ENCODE measurements around the gene RHPN2. TPM values are rescaled to one million over a fixed set of nuclear protein-coding genes. Genes with fewer than 3 reads are reported as not detected.

Gene RHPN2
- total RNA-seq, 3 donors from 2014 or later: 1.4 to 55.3 (median 35.4) TPM

DNA sequence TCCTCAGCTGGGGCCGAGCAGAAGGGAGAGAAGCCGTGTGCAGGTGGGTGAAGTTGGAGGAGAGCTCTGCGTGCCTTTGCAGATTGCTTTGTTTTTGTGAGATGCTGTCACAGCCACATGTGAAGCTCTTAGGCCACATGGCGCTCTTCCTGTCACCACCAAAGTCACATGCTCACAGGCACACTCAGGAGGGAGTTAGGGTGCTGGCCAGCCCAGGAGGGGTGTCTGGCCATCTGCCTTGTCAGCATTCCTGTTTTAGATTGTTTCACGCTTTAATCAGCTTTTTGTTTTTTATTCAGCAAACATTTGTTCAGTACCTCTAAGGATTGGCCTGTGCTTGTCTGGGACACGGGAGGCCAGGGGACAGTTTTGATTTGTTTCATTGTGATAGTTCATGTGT is 38.2 kb upstream of the RHPN2 start:
- H3K4me1 ChIP-seq: no peaks in the 10 kb centered on the region
- TF ChIP-seq POLR2A (IDR thresholded peaks at IDR 0.05) (no peak), POLR2AphosphoS5 (IDR thresholded peaks at IDR 0.05) (no peak)
- no peak overlapping the region for H3K4me3 ChIP-seq
- intact Hi-C loops (cut with DNase I; ENCODE audit: low total_unique reads): no loop called here
- no peak for DNase-seq (ENCODE audit: low spot score in 2 of 2)
- H3K36me3 ChIP-seq: peaks cover 5% of the 10 kb centered on the region
- no peaks in the 10 kb centered on the region for H3K27me3 ChIP-seq
- no peak overlapping the region for H3K27ac ChIP-seq
- no peaks in the 10 kb centered on the region for H3K9me3 ChIP-seq

DNA sequence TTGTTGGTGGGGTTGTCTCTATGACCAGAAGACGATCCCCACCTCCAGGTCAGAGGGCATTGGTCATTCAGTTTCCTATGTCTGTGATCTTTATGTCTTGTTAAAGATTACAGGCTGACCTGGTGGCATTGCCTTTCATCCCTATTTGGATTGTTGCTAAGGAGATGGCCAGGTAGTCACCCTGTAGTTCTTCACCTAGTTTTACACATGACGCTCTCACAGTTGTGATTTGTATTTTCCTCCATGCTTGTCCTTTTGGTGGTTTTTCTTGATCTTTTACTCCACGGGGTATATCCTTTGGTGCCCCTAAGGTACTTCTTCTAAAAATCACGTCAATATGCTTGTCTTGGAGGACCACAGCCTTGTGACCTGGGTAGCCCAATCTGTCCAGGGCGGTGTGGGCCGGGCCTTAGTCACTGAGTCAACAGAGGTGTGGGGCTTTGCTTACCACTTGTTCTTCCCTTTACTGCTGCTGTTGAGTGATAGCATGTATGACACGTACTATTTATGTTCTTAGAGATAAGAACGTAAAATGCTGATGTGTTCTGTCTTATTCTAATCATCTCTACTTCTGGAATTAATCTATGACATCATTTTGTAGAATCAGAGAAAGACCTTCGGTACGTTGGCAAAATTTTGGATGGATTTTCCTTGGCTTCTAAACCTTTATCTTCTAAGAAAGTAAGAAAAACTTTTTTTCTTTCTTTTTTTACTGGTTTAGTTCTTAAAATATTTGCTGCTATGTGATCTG is 36.4 kb upstream of the RHPN2 start:
- no peak for TF ChIP-seq POLR2AphosphoS5 (IDR thresholded peaks at IDR 0.05)
- TF ChIP-seq, protein P1, sequence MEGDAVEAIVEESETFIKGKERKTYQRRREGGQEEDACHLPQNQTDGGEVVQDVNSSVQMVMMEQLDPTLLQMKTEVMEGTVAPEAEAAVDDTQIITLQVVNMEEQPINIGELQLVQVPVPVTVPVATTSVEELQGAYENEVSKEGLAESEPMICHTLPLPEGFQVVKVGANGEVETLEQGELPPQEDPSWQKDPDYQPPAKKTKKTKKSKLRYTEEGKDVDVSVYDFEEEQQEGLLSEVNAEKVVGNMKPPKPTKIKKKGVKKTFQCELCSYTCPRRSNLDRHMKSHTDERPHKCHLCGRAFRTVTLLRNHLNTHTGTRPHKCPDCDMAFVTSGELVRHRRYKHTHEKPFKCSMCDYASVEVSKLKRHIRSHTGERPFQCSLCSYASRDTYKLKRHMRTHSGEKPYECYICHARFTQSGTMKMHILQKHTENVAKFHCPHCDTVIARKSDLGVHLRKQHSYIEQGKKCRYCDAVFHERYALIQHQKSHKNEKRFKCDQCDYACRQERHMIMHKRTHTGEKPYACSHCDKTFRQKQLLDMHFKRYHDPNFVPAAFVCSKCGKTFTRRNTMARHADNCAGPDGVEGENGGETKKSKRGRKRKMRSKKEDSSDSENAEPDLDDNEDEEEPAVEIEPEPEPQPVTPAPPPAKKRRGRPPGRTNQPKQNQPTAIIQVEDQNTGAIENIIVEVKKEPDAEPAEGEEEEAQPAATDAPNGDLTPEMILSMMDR (IDR thresholded peaks at IDR 0.05): no peak
- TF ChIP-seq POLR2A (IDR thresholded peaks at IDR 0.05): no peak
- H3K36me3 ChIP-seq: peaks cover 8% of the 10 kb centered on the region
- no peaks in the 10 kb centered on the region for H3K4me1 ChIP-seq
- H3K27ac ChIP-seq: no peak overlapping the region
- no peak for DNase-seq (ENCODE audit: low spot score in 2 of 2)
- H3K9me3 ChIP-seq: no peaks in the 10 kb centered on the region
- intact Hi-C loops (cut with DNase I; ENCODE audit: low total_unique reads): no loop called here
- H3K4me3 ChIP-seq: no peak overlapping the region
- H3K27me3 ChIP-seq: no peaks in the 10 kb centered on the region

- Histone ChIP-seq H3K36me3 (peaks cover 10% of the 10 kb centered on the region), H3K9me3 (no peaks in the 10 kb centered on the region), H3K4me3 (no peak overlapping the region), H3K27ac (no peak overlapping the region), H3K4me1 (no peaks in the 10 kb centered on the region), H3K27me3 (no peaks in the 10 kb centered on the region)
- intact Hi-C loops (cut with DNase I; ENCODE audit: low total_unique reads): no loop called here
- TF ChIP-seq, protein P1 (IDR thresholded peaks at IDR 0.05): no peak
- TF ChIP-seq POLR2AphosphoS5 (IDR thresholded peaks at IDR 0.05) (no peak), POLR2A (IDR thresholded peaks at IDR 0.05) (no peak)
- DNase-seq (ENCODE audit: low spot score in 2 of 2): no peak
These were observed 33.4 kb upstream of the RHPN2 start for GRCh38 chr19:33098055-33098534.

GRCh38 chr19:33096005-33096404 is 31.3 kb upstream of the RHPN2 start:
- H3K9me3 ChIP-seq: no peaks in the 10 kb centered on the region
- H3K4me3 ChIP-seq: no peak overlapping the region
- intact Hi-C loops (cut with DNase I; ENCODE audit: low total_unique reads): no loop called here
- no peak overlapping the region for H3K27ac ChIP-seq
- no peak for DNase-seq (ENCODE audit: low spot score in 2 of 2)
- no peak for TF ChIP-seq POLR2A (IDR thresholded peaks at IDR 0.05)
- no peak for TF ChIP-seq POLR2AphosphoS5 (IDR thresholded peaks at IDR 0.05)
- no peaks in the 10 kb centered on the region for H3K27me3 ChIP-seq
- no peaks in the 10 kb centered on the region for H3K4me1 ChIP-seq
- peaks cover 5% of the 10 kb centered on the region for H3K36me3 ChIP-seq

GRCh38 chr19:33094436-33095067 is 29.9 kb upstream of the RHPN2 start:
- TF ChIP-seq POLR2AphosphoS5 (IDR thresholded peaks at IDR 0.05) (no peak), POLR2A (IDR thresholded peaks at IDR 0.05) (no peak)
- DNase-seq (ENCODE audit: low spot score in 2 of 2): no peak
- Histone ChIP-seq H3K36me3 (peaks cover 12% of the 10 kb centered on the region), H3K4me1 (no peaks in the 10 kb centered on the region), H3K4me3 (no peak overlapping the region), H3K27me3 (no peaks in the 10 kb centered on the region), H3K27ac (no peak overlapping the region), H3K9me3 (no peaks in the 10 kb centered on the region)
- intact Hi-C loops (cut with DNase I; ENCODE audit: low total_unique reads): no loop called here

GRCh38 chr19:33093420-33094210 is 28.9 kb upstream of the RHPN2 start:
- H3K4me3 ChIP-seq: no peak overlapping the region
- H3K36me3 ChIP-seq: peaks cover 12% of the 10 kb centered on the region
- intact Hi-C loops (cut with DNase I; ENCODE audit: low total_unique reads): no loop called here
- no peaks in the 10 kb centered on the region for H3K9me3 ChIP-seq
- DNase-seq (ENCODE audit: low spot score in 2 of 2): no peak
- H3K27ac ChIP-seq: no peak overlapping the region
- TF ChIP-seq POLR2A (IDR thresholded peaks at IDR 0.05) (no peak), POLR2AphosphoS5 (IDR thresholded peaks at IDR 0.05) (no peak)
- TF ChIP-seq, protein P1 (IDR thresholded peaks at IDR 0.05): no peak
- H3K27me3 ChIP-seq: no peaks in the 10 kb centered on the region
- H3K4me1 ChIP-seq: no peaks in the 10 kb centered on the region

All from breast epithelium (tissue), 4 donors.